Spleen (tissue), 11 donors: ENCODE results near the gene ALKBH3. TPM values are rescaled to one million over a fixed set of nuclear protein-coding genes. Genes with fewer than 3 reads are reported as not detected.
A peak's percentile ranks its signal among the peaks of the same experiment; 100 is the strongest.

ENCODE experiments used
- DNase-seq: peaks from one replicate; pipeline ENCODE4 v3.0.0-alpha.2; 2020
- H3K27ac ChIP-seq, 8 donors: fragments of 200-600 bp; sonication (generic) in 7 of 8; 1 replicate in 4 of 8; 2 replicates in 4 of 8; pipeline versions ENCODE4 v1.5.0 to v1.8.0; 2016 to 2021; ENCODE audit warnings: inconsistent platforms in 4 of 8, mild to moderate bottlenecking in 4 of 8, moderate library complexity in 1 of 8
- H3K27me3 ChIP-seq, 7 donors: fragments of 200-600 bp; sonication (generic) in 6 of 7; replicated peaks in 1 of 7; 1 replicate in 4 of 7; 2 replicates in 3 of 7; pipeline versions ENCODE4 v1.5.0 to v1.8.0; 2016 to 2021; ENCODE audit warnings: inconsistent platforms in 3 of 7, mild to moderate bottlenecking in 1 of 7
- H3K36me3 ChIP-seq, 6 donors: fragments of 200-600 bp; sonication (generic) in 5 of 6; 1 replicate in 4 of 6; 2 replicates in 2 of 6; pipeline versions ENCODE4 v1.5.0 to v1.8.0; 2016 to 2021; ENCODE audit warnings: inconsistent platforms in 2 of 6
- H3K4me1 ChIP-seq, 6 donors: fragments of 200-600 bp; sonication (generic) in 5 of 6; 1 replicate in 3 of 6; 2 replicates in 3 of 6; pipeline versions ENCODE4 v1.5.0 to v1.8.0; 2016 to 2021; ENCODE audit warnings: inconsistent platforms in 3 of 6
- H3K4me3 ChIP-seq, 8 donors: fragments of 200-600 bp; sonication (generic) in 7 of 8; 1 replicate in 4 of 8; 2 replicates in 4 of 8; pipeline versions ENCODE4 v1.5.0 to v1.8.0; 2016 to 2021; ENCODE audit warnings: inconsistent platforms in 4 of 8, mild to moderate bottlenecking in 4 of 8, moderate library complexity in 2 of 8
- H3K9me3 ChIP-seq, 8 donors: fragments of 200-600 bp; sonication (generic) in 7 of 8; 1 replicate in 4 of 8; 2 replicates in 4 of 8; pipeline versions ENCODE4 v1.5.0 to v1.8.0; 2016 to 2021; ENCODE audit warnings: inconsistent platforms in 4 of 8
- POLR2A ChIP-seq, 3 donors: fragments of 450-650 bp; IDR thresholded peaks; one replicate each; pipeline ENCODE4 v1.5.1; 2017; ENCODE audit warnings: antibody characterized with exemption in 3 of 3, mild to moderate bottlenecking in 1 of 3
- POLR2AphosphoS5 ChIP-seq, 3 donors: sonication (generic); formaldehyde crosslinking; IDR thresholded peaks; one replicate each; pipeline ENCODE4 v1.5.1; 2017; ENCODE audit warnings: antibody characterized with exemption in 3 of 3
- WGBS, 5 donors: extraction: QIAGEN DNeasy Blood & Tissue Kit in 3 of 5; methylation state at CpG; one replicate each; pipeline versions ENCODE4 v1.1.5 to v1.1.7; 2013 to 2018; 5-methylcytosine and 5-hydroxymethylcytosine counted together
- intact Hi-C: fragments of 100-400 bp; cut with DNase I; formaldehyde crosslinking; loops from one replicate; pipeline ENCODE4 v1.15.0; 2023; ENCODE audit warnings: low total_unique reads
- polyA plus RNA-seq, 3 donors: library from polyadenylated mRNA; stranded (reverse); fragments of 200-250 nt; gene quantifications; one replicate each; pipeline ENCODE4 v1.2.1, GENCODE V29; 2013
- total RNA-seq, 7 donors: library from RNA; depleted of rRNA in 3 of 7; stranded (reverse); fragments of >200 nt in 3 of 7; fragmentation: NEBNext Ultra II Directional in 4 of 7; extraction: Animal tissue kit (Norgen Biotek cat#: 25700) in 4 of 7; gene quantifications; one replicate each; pipeline versions ENCODE4 v1.1.0 to v1.2.1, GENCODE V29; 2016 to 2021
- TF ChIP-seq, protein P1 (sequence below), 11 experiments: fragments of 200-600 bp in 7 of 11; fragments of 450-650 bp in 4 of 11; sonication (generic) in 4 of 11; IDR thresholded peaks in 8 of 11; conservative IDR thresholded peaks in 3 of 11; 1 replicate in 7 of 11; 2 replicates in 4 of 11; pipeline versions ENCODE4 v1.4.0 to v1.8.0; 2016 to 2021; ENCODE audit warnings: antibody characterized with exemption in 11 of 11, inconsistent platforms in 4 of 11, mild to moderate bottlenecking in 1 of 11
- donor health status: healthy with polysubstance abuse.
- donor health status: DM: no; HTN: no; CAD: no; lungs with moderate emphysema.
- donor health status: DM: no; HTN: no; CAD: no.
- donor health status: Bipolar disorder and iron deficiency.
- donor health status: healthy.
- donor health status: DM: no; HTN: no; CAD: no.
- donor health status: DM: yes; HTN: yes; CAD: no.

Gene ALKBH3
- total and polyA plus RNA-seq, 10 donors: 21.6 to 42.2 (median 32.6) TPM

DNA sequence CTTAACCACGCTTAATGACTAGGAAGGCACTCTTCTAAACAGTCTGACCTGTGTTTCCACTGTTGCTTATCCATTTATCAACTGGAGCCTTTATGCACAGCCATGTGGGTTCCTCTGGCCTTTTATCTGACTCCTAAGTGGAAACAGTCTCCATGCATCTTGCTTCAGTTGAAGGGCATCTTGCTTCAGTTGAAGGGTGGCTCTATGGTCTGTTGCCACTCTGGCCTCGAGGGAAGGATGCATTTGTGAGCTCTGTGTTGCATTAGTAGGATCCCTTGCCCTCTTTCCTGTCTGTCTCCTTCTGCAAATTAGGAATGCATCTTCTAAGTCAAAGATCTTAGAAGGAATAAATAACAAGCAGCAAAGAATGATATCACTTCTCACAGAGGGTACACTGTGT, 36.0 kb downstream of the ALKBH3 start:
- H3K27ac ChIP-seq: no peak overlapping the region

DNA sequence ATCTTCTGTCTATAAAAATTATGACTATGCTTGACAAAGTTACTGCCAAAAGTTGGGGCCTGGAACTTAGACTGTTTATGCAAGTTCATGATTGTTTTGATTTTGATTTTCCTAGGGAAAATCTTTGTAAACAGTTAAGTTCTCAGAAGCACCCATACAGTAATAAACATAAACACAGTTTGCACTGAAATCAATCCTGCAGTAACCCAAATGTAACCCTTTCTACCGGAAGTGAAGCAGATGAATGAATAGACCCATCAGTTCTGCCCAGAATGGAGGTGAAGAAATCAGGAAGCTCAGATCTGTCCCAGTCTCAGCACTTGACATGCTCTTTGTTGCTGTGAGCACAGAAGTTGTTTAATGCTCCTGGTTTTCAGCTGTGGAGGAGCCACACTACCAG, 37.2 kb downstream of the ALKBH3 start:
- peaks cover 0 to 32% (median 9%) of the 10 kb centered on the region in 6 donors for H3K4me1 ChIP-seq
- TF ChIP-seq, protein P1, sequence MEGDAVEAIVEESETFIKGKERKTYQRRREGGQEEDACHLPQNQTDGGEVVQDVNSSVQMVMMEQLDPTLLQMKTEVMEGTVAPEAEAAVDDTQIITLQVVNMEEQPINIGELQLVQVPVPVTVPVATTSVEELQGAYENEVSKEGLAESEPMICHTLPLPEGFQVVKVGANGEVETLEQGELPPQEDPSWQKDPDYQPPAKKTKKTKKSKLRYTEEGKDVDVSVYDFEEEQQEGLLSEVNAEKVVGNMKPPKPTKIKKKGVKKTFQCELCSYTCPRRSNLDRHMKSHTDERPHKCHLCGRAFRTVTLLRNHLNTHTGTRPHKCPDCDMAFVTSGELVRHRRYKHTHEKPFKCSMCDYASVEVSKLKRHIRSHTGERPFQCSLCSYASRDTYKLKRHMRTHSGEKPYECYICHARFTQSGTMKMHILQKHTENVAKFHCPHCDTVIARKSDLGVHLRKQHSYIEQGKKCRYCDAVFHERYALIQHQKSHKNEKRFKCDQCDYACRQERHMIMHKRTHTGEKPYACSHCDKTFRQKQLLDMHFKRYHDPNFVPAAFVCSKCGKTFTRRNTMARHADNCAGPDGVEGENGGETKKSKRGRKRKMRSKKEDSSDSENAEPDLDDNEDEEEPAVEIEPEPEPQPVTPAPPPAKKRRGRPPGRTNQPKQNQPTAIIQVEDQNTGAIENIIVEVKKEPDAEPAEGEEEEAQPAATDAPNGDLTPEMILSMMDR (IDR thresholded peaks at IDR 0.05 in 8 of 11, conservative IDR thresholded peaks at IDR 0.05 in 3 of 11): no peak
- TF ChIP-seq POLR2A (IDR thresholded peaks at IDR 0.05) (no peak), POLR2AphosphoS5 (IDR thresholded peaks at IDR 0.05) (no peak)
- H3K36me3 ChIP-seq: peaks cover 0 to 98% (median 55%) of the 10 kb centered on the region in 6 donors
- intact Hi-C loops: no loop called here
- 47 to 92% (median 82%) methylated on average over 1 of the region's 1 CpG for WGBS, 5 donors
- H3K27me3 ChIP-seq: no peaks in the 10 kb centered on the region
- no peak for DNase-seq
- H3K4me3 ChIP-seq: no peak overlapping the region
- H3K27ac ChIP-seq: no peak overlapping the region
- no peaks in the 10 kb centered on the region for H3K9me3 ChIP-seq

More for the DNA sequence above, 36.0 kb downstream of the ALKBH3 start:
- Histone ChIP-seq H3K4me1 (peaks cover 0 to 22% (median 4%) of the 10 kb centered on the region in 6 donors), H3K27me3 (no peaks in the 10 kb centered on the region), H3K36me3 (peaks cover 0 to 98% (median 56%) of the 10 kb centered on the region in 6 donors), H3K9me3 (no peaks in the 10 kb centered on the region), H3K4me3 (no peak overlapping the region)
- intact Hi-C loops: no loop called here
- DNase-seq: no peak
- 63 to 83% (median 74%) methylated on average over 2 of the region's 2 CpGs for WGBS, 5 donors
- TF ChIP-seq POLR2A (IDR thresholded peaks at IDR 0.05): no peak
- no peak for TF ChIP-seq POLR2AphosphoS5 (IDR thresholded peaks at IDR 0.05)
- TF ChIP-seq, protein P1 (IDR thresholded peaks at IDR 0.05 in 8 of 11, conservative IDR thresholded peaks at IDR 0.05 in 3 of 11): no peak

DNA sequence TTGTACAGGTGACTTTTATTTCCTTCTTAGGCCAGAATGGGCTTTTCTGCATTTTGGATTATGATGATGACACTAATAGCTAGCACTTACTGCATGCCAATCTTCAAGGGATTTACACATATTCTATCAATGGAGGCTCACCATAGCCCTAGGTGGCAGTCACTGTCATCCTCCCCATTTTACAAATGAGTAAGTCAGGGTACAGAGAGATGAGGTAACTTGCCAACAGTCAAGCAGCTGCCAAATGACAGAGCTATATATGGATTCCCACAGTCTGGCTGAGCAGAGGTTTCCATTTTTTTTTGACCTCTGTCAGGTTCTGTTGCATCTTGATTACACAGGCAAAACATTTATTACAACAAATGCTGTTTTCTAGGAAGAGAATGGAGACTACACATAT, 38.0 kb downstream of the ALKBH3 start:
- DNase-seq: no peak
- H3K27me3 ChIP-seq: no peaks in the 10 kb centered on the region
- H3K27ac ChIP-seq: no peak overlapping the region
- TF ChIP-seq, protein P1 (IDR thresholded peaks at IDR 0.05 in 8 of 11, conservative IDR thresholded peaks at IDR 0.05 in 3 of 11): no peak
- TF ChIP-seq POLR2AphosphoS5 (IDR thresholded peaks at IDR 0.05): no peak
- no peak for TF ChIP-seq POLR2A (IDR thresholded peaks at IDR 0.05)
- peaks cover 0 to 95% (median 51%) of the 10 kb centered on the region in 6 donors for H3K36me3 ChIP-seq
- peaks cover 0 to 40% (median 13%) of the 10 kb centered on the region in 6 donors for H3K4me1 ChIP-seq
- intact Hi-C loops: no loop called here
- no peak overlapping the region for H3K4me3 ChIP-seq
- no peaks in the 10 kb centered on the region for H3K9me3 ChIP-seq

GRCh38 chr11:43919852-43920597, 39.4 kb downstream of the ALKBH3 start:
- no peak for DNase-seq
- peaks cover 0 to 85% (median 46%) of the 10 kb centered on the region in 6 donors for H3K36me3 ChIP-seq
- intact Hi-C loops: no loop called here
- H3K4me1 ChIP-seq: peaks cover 3 to 46% (median 23%) of the 10 kb centered on the region in 6 donors
- H3K9me3 ChIP-seq: no peaks in the 10 kb centered on the region
- H3K27ac ChIP-seq: peak overlapping the region in 7 of 8 donors; percentile 26 to 78 (median 69)
- no peak overlapping the region for H3K4me3 ChIP-seq
- WGBS, 5 donors: 84 to 90% (median 85%) methylated on average over 14 of the region's 14 CpGs
- TF ChIP-seq POLR2AphosphoS5 (IDR thresholded peaks at IDR 0.05) (no peak), POLR2A (IDR thresholded peaks at IDR 0.05) (no peak)
- TF ChIP-seq, protein P1 (IDR thresholded peaks at IDR 0.05 in 8 of 11, conservative IDR thresholded peaks at IDR 0.05 in 3 of 11): no peak
- H3K27me3 ChIP-seq: no peaks in the 10 kb centered on the region
